DOHH2 (cell line): Measurements from ENCODE around the gene HMCN2.

Source experiments
- H3F3A ChIP-seq: fragments of 200-600 bp; sonication (generic), shearing (Covaris generic); 2 replicates; pipeline ENCODE4 v1.6.0; 2016; ENCODE audit warnings: antibody characterized with exemption, mild to moderate bottlenecking; ENCODE audit not compliant: control insufficient read depth, insufficient read depth
- H3K27ac ChIP-seq: fragments of 200-600 bp; sonication (generic); 2 replicates; pipeline ENCODE4 v1.5.1; 2014; ENCODE audit warnings: low read depth, mild to moderate bottlenecking, low read length, moderate library complexity
- H3K27me3 ChIP-seq: fragments of 200-600 bp; sonication (generic); 2 replicates; pipeline ENCODE4 v1.6.1; 2014; ENCODE audit warnings: mild to moderate bottlenecking, low read length, mixed read lengths; ENCODE audit not compliant: control insufficient read depth
- H3K36me3 ChIP-seq: fragments of 200-600 bp; sonication (generic); 2 replicates; pipeline ENCODE4 v1.6.1; 2014; ENCODE audit warnings: mild to moderate bottlenecking, low read length, moderate library complexity, mixed read lengths; ENCODE audit not compliant: control insufficient read depth
- H3K4me1 ChIP-seq: fragments of 200-600 bp; sonication (generic); 2 replicates; pipeline ENCODE4 v1.6.1; 2014; ENCODE audit warnings: mild to moderate bottlenecking, low read length, mixed read lengths; ENCODE audit not compliant: control insufficient read depth
- H3K4me2 ChIP-seq: fragments of 200-600 bp; sonication (generic); 2 replicates; pipeline ENCODE4 v1.6.0; 2014; ENCODE audit warnings: mild to moderate bottlenecking, low read length, moderate library complexity
- H3K4me3 ChIP-seq: fragments of 200-600 bp; sonication (generic); 2 replicates; pipeline ENCODE4 v1.5.1; 2014; ENCODE audit warnings: mild to moderate bottlenecking, low read length, mixed read lengths
- H3K79me2 ChIP-seq: fragments of 200-600 bp; sonication (generic); 2 replicates; pipeline ENCODE4 v1.6.1; 2014; ENCODE audit warnings: mild to moderate bottlenecking, low read length, mixed read lengths; ENCODE audit not compliant: control insufficient read depth
- H3K9me2 ChIP-seq: fragments of 200-600 bp; sonication (generic); replicated peaks from 2 replicates; pipeline ENCODE4 v1.6.1; 2014; ENCODE audit warnings: mild to moderate bottlenecking, low read length, mixed read lengths; ENCODE audit not compliant: control insufficient read depth
- H3K9me3 ChIP-seq: fragments of 200-600 bp; sonication (generic); 2 replicates; pipeline ENCODE4 v1.6.1; 2014; ENCODE audit warnings: antibody characterized with exemption, low read length, mixed read lengths; ENCODE audit not compliant: control insufficient read depth, insufficient read depth
- H4K20me1 ChIP-seq: fragments of 200-600 bp; sonication (generic); 2 replicates; pipeline ENCODE4 v1.6.0; 2014; ENCODE audit warnings: low read depth, mild to moderate bottlenecking, antibody characterized with exemption, low read length, moderate library complexity; ENCODE audit not compliant: control insufficient read depth, insufficient read depth
- CTCF ChIP-seq: fragments of 200-600 bp; sonication (generic); IDR thresholded peaks from one replicate; pipeline ENCODE4 v1.5.1; 2014; ENCODE audit warnings: antibody characterized with exemption, mild to moderate bottlenecking, low read depth, low read length; ENCODE audit not compliant: poor library complexity, severe bottlenecking
- EZH2phosphoT487 ChIP-seq: fragments of 200-600 bp; sonication (generic); IDR thresholded peaks from 2 replicates; pipeline ENCODE4 v1.6.1; 2017; ENCODE audit warnings: borderline replicate concordance, mild to moderate bottlenecking, antibody characterized with exemption, low read length, moderate library complexity, mixed read lengths

HMCN2 gene

GRCh38 chr9:130226112-130226511 lies 39.4 kb upstream of the HMCN2 start:
- H3K36me3 ChIP-seq, result no peaks in the 10 kb centered on the region

DNA sequence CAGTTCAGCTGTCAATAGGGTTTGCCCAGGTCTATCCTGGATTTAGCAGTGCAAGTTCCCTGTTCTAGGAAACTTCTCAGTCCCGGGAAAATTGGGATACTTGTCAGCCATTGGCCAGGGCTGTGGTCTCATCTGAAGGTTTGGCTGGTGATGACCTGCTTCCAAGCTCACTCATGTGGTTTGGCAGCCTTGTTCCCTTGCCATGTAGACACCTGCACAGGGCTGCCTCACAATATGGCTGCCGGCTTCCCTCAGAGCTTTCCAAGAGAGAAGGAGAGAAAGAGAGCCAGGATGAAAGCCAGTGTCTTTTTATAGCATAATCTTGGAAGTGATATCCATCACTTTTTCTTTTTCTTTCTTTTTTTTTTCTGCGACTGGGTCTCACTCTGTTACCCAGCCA lies 37.7 kb upstream of the HMCN2 start:
- Histone ChIP-seq H3K4me1 (no peaks in the 10 kb centered on the region), H4K20me1 (no peaks in the 10 kb centered on the region), H3F3A (no peaks in the 10 kb centered on the region), H3K27me3 (no peaks in the 10 kb centered on the region), H3K9me2 (no peaks in the 10 kb centered on the region), H3K4me3 (no peak overlapping the region), H3K9me3 (no peaks in the 10 kb centered on the region), H3K36me3 (no peaks in the 10 kb centered on the region), H3K4me2 (no peak overlapping the region), H3K79me2 (no peaks in the 10 kb centered on the region), H3K27ac (no peak overlapping the region)
- TF ChIP-seq EZH2phosphoT487 (no peak), CTCF (no peak)

More at GRCh38 chr9:130226112-130226511, 39.4 kb upstream of the HMCN2 start:
- Histone ChIP-seq H3K27me3 (no peaks in the 10 kb centered on the region), H4K20me1 (no peaks in the 10 kb centered on the region), H3K27ac (no peak overlapping the region), H3K9me2 (no peaks in the 10 kb centered on the region), H3K4me3 (no peak overlapping the region), H3K9me3 (no peaks in the 10 kb centered on the region), H3K4me1 (no peaks in the 10 kb centered on the region), H3K79me2 (no peaks in the 10 kb centered on the region), H3K4me2 (no peak overlapping the region), H3F3A (no peaks in the 10 kb centered on the region)
- TF ChIP-seq EZH2phosphoT487, result no peak
- TF ChIP-seq CTCF, result no peak

DNA sequence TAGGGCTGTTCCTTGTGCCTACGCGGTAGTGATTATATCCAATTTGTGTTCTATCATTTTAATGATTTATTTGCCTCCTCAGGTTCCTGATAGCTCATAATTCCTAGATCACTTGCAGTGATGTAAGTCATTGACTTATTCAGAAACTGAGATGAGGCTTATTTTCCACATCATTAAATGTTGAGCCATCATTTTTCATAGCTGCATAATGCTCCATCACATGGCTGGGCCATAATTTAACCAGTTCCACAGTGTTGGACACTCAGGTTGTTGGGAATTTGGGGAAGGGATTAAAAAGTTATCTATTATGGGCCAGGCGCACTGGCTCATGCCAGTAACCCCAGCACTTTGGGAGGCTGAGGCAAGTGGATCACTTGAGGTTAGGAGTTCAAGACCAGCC lies 35.8 kb upstream of the HMCN2 start:
- H3K27ac ChIP-seq, result no peak overlapping the region
- no peak overlapping the region for H3K4me2 ChIP-seq
- no peaks in the 10 kb centered on the region for H3K4me1 ChIP-seq
- H3K4me3 ChIP-seq, result no peak overlapping the region
- H3K9me3 ChIP-seq, result no peaks in the 10 kb centered on the region
- no peaks in the 10 kb centered on the region for H4K20me1 ChIP-seq
- no peaks in the 10 kb centered on the region for H3K9me2 ChIP-seq
- H3K36me3 ChIP-seq, result no peaks in the 10 kb centered on the region
- TF ChIP-seq CTCF, result no peak
- no peak for TF ChIP-seq EZH2phosphoT487
- H3F3A ChIP-seq, result no peaks in the 10 kb centered on the region
- H3K27me3 ChIP-seq, result no peaks in the 10 kb centered on the region
- H3K79me2 ChIP-seq, result no peaks in the 10 kb centered on the region

DNA sequence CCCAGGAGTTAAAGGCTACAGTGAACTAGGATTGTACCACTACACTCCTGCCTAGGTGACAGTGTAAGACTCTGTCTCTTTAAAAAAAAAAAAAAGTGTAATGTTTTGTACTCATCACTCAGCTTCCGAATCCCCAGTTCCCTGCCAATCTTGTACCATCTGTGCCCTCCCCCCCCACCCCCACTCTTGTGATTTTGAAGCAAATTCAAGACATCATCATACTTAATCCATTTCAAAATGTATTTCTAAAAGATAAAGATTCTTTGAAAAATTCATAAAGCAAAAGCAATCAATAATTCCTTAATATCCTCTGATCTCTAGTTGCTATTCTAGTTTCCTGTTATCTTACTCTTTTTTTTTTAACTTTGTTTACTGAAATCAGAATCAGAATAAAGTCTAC lies 34.9 kb upstream of the HMCN2 start:
- no peaks in the 10 kb centered on the region for H3K36me3 ChIP-seq
- H3K9me2 ChIP-seq, result no peaks in the 10 kb centered on the region
- no peak overlapping the region for H3K4me2 ChIP-seq
- no peaks in the 10 kb centered on the region for H4K20me1 ChIP-seq
- no peaks in the 10 kb centered on the region for H3F3A ChIP-seq
- no peak overlapping the region for H3K4me3 ChIP-seq
- TF ChIP-seq EZH2phosphoT487 (no peak), CTCF (no peak)
- no peaks in the 10 kb centered on the region for H3K9me3 ChIP-seq
- no peak overlapping the region for H3K27ac ChIP-seq
- no peaks in the 10 kb centered on the region for H3K4me1 ChIP-seq
- no peaks in the 10 kb centered on the region for H3K27me3 ChIP-seq
- no peaks in the 10 kb centered on the region for H3K79me2 ChIP-seq
